PC-3 (cell line): ENCODE measurements around the gene LRIG3. TPM values are rescaled to one million over a fixed set of nuclear protein-coding genes. Genes with fewer than 3 reads are reported as not detected.
A peak's percentile ranks its signal among the peaks of the same experiment; 100 is the strongest.

ENCODE experiments used
- ATAC-seq: fragments of 200-7000 bp; cut with Tn5 transposase; 2 replicates; pipeline ENCODE4 v1.9.1; 2020; ENCODE audit warnings: mild to moderate bottlenecking, moderate library complexity
- BruUV-seq: library from RNA; stranded (reverse); fragments of 400-500 nt; replicated peaks from 2 replicates; lab custom pipeline; 2021; lab: Mats Ljungman, UMichigan
- CTCF ChIA-PET: fragments of 300-600 bp; sonication (Branson Sonifier 250); formaldehyde crosslinking; loops from one replicate; lab custom pipeline; 2022; ENCODE audit warnings: antibody characterized with exemption; lab: Charles Lee
- POLR2A ChIA-PET: fragments of 300-600 bp; sonication (Branson Sonifier 250); formaldehyde crosslinking; loops from one replicate; lab custom pipeline; 2022; ENCODE audit warnings: antibody characterized with exemption; ENCODE audit not compliant: unreplicated experiment; lab: Charles Lee
- DNase-seq: peaks from one replicate; pipeline ENCODE4 v3.0.0-alpha.2; 2015
- H2AFZ ChIP-seq: fragments of 300-600 bp; sonication (generic); 2 replicates; pipeline ENCODE4 v1.6.0; 2016; ENCODE audit warnings: antibody characterized with exemption, low read length
- H3F3A ChIP-seq: fragments of 300-600 bp; sonication (generic); one replicate; pipeline ENCODE4 v1.6.0; 2017; ENCODE audit warnings: antibody characterized with exemption, low read length, control low read depth, mild to moderate bottlenecking; ENCODE audit not compliant: unreplicated experiment
- H3K27ac ChIP-seq: fragments of 300-600 bp; sonication (generic); 2 replicates; pipeline ENCODE4 v1.5.1; 2016; ENCODE audit warnings: mild to moderate bottlenecking, low read length
- H3K27me3 ChIP-seq: fragments of 300-600 bp; sonication (generic); 2 replicates; pipeline ENCODE4 v1.6.1; 2016; ENCODE audit warnings: low read length, mixed read lengths
- H3K36me3 ChIP-seq: fragments of 300-600 bp; sonication (generic); 2 replicates; pipeline ENCODE4 v1.6.1; 2016; ENCODE audit warnings: low read depth, mixed run types, low read length, mixed read lengths
- H3K4me1 ChIP-seq: fragments of 300-600 bp; sonication (generic); 2 replicates; pipeline ENCODE4 v1.5.1; 2016; ENCODE audit warnings: low read length; ENCODE audit not compliant: insufficient read depth
- H3K4me2 ChIP-seq: fragments of 300-600 bp; sonication (generic); 2 replicates; pipeline ENCODE4 v1.6.0; 2016; ENCODE audit warnings: low read length
- H3K4me3 ChIP-seq: fragments of 300-600 bp; sonication (generic); 2 replicates; pipeline ENCODE4 v1.5.1; 2016; ENCODE audit warnings: mild to moderate bottlenecking, low read length, mixed read lengths
- H3K79me2 ChIP-seq: fragments of 300-600 bp; sonication (generic); 2 replicates; pipeline ENCODE4 v1.6.1; 2017; ENCODE audit warnings: low read length, mixed read lengths
- H3K9ac ChIP-seq: fragments of 300-600 bp; sonication (generic); 2 replicates; pipeline ENCODE4 v1.6.0; 2016; ENCODE audit warnings: mild to moderate bottlenecking, low read length
- H3K9me2 ChIP-seq: fragments of 300-600 bp; sonication (generic); replicated peaks from 2 replicates; pipeline ENCODE4 v1.6.1; 2016; ENCODE audit warnings: mixed run types, low read length, mixed read lengths
- H3K9me3 ChIP-seq: fragments of 300-600 bp; sonication (generic); 2 replicates; pipeline ENCODE4 v1.6.1; 2016; ENCODE audit warnings: low read length, mixed read lengths
- H4K20me1 ChIP-seq: fragments of 300-600 bp; sonication (generic); 2 replicates; pipeline ENCODE4 v1.6.1; 2016; ENCODE audit warnings: low read length, mixed read lengths
- EZH2 ChIP-seq: fragments of 300-600 bp; sonication (generic); IDR thresholded peaks from one replicate; pipeline ENCODE4 v1.6.1; 2017; ENCODE audit warnings: antibody characterized with exemption, mild to moderate bottlenecking, low read length; ENCODE audit not compliant: unreplicated experiment
- EZH2phosphoT487 ChIP-seq: fragments of 300-600 bp; sonication (generic); IDR thresholded peaks from 2 replicates; pipeline ENCODE4 v1.6.1; 2018; ENCODE audit warnings: mild to moderate bottlenecking, antibody characterized with exemption, low read length, borderline replicate concordance
- intact Hi-C: fragments of 100-400 bp; cut with micrococcal nuclease; formaldehyde crosslinking; loops from 2 replicates; pipeline ENCODE4 v1.9.0; 2023
- total RNA-seq: library from RNA; depleted of rRNA; stranded (reverse); fragments of >200 nt; gene quantifications from 2 replicates; pipeline ENCODE4 v1.2.3, GENCODE V29; 2014
- TF ChIP-seq, protein P1 (sequence below): fragments of 300-600 bp; sonication (generic); conservative IDR thresholded peaks from 2 replicates; pipeline ENCODE4 v1.5.1; 2017; ENCODE audit warnings: antibody characterized with exemption, low read depth, mild to moderate bottlenecking, low read length

LRIG3 gene
- total RNA-seq, 1 experiment from 2014 or later: 8.6 TPM

DNA sequence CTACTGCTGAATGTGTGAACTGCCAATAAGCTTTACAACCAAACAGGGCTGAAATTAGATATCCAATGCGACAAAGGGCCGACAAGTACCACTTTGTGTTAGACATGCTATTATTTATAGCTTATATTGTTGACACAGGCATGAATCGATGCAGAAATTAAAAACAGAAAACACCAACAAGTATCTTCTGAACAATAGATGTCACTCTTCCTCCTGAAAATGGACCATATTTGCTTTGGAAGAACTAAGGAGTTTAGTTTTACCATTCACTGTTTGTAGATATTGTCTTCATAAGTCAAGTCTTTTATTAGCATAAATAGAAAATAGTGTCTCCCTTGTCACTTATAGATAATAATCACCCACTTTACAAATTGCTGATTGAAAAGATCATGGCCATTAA, 86.5 kb downstream of the LRIG3 start:
- Histone ChIP-seq H3F3A (no peaks in the 10 kb centered on the region), H3K4me2 (no peak overlapping the region), H3K36me3 (no peaks in the 10 kb centered on the region), H3K4me3 (no peak overlapping the region), H3K27me3 (no peaks in the 10 kb centered on the region), H3K9me3 (no peaks in the 10 kb centered on the region), H4K20me1 (no peaks in the 10 kb centered on the region), H3K9ac (no peak overlapping the region), H3K27ac (no peak overlapping the region), H3K79me2 (no peaks in the 10 kb centered on the region), H3K4me1 (no peaks in the 10 kb centered on the region; the same call in 1 of the 2 replicates), H2AFZ (no peak overlapping the region), H3K9me2 (no peaks in the 10 kb centered on the region)
- intact Hi-C loops: loop anchor here (1.0 to 2.0 kb wide), 2 partner anchors 253 to 293 kb away; no protein-coding TSS in a partner anchor
- DNase-seq (peak; percentile 27), ATAC-seq (peak; percentile 33; the same call in 1 of the 2 replicates)
- BruUV-seq: no TSS peak
- ChIA-PET POLR2A (interaction anchor here (0.6 kb wide), 1 partner anchor 108 kb away, joined by 6 read pairs; no protein-coding TSS in a partner anchor), CTCF (interaction anchor here (0.7 to 1.6 kb wide), 3 partner anchors 39 to 293 kb away, joined by 3 to 7 read pairs (median 3); no protein-coding TSS in a partner anchor)
- TF ChIP-seq, protein P1, sequence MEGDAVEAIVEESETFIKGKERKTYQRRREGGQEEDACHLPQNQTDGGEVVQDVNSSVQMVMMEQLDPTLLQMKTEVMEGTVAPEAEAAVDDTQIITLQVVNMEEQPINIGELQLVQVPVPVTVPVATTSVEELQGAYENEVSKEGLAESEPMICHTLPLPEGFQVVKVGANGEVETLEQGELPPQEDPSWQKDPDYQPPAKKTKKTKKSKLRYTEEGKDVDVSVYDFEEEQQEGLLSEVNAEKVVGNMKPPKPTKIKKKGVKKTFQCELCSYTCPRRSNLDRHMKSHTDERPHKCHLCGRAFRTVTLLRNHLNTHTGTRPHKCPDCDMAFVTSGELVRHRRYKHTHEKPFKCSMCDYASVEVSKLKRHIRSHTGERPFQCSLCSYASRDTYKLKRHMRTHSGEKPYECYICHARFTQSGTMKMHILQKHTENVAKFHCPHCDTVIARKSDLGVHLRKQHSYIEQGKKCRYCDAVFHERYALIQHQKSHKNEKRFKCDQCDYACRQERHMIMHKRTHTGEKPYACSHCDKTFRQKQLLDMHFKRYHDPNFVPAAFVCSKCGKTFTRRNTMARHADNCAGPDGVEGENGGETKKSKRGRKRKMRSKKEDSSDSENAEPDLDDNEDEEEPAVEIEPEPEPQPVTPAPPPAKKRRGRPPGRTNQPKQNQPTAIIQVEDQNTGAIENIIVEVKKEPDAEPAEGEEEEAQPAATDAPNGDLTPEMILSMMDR: peak; percentile 54
- TF ChIP-seq EZH2phosphoT487: no peak

DNA sequence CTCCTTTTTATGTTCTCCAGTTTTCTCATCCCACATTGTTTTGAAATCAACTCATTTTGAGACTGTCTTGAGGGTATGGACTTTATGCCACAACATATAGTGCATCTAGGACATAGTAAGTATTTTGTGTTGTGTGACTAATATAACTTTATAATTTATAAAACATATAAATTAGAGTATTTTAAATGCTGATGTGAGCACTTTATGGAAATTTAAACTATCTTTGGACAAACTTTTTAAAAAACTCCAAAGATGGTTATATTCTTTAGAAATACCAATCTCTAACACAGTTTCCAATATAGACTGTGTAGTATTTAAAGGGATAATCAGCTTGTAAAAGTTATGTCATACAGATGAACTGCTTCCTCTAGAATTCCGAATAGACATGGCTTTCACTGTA, 87.4 kb downstream of the LRIG3 start:
- H3K4me3 ChIP-seq: no peak overlapping the region
- no peaks in the 10 kb centered on the region for H3K9me2 ChIP-seq
- H3F3A ChIP-seq: no peaks in the 10 kb centered on the region
- CTCF ChIA-PET: interaction anchor here (1.6 kb wide), 1 partner anchor 292 kb away, joined by 7 read pairs; no protein-coding TSS in a partner anchor
- ATAC-seq (no peak), DNase-seq (no peak)
- no peaks in the 10 kb centered on the region; the same call in 1 of the 2 replicates for H3K4me1 ChIP-seq
- H3K36me3 ChIP-seq: no peaks in the 10 kb centered on the region
- H3K9ac ChIP-seq: no peak overlapping the region
- no peak overlapping the region for H2AFZ ChIP-seq
- intact Hi-C loops: loop anchor here (2.0 kb wide), 1 partner anchor 292 kb away; no protein-coding TSS in a partner anchor
- no peaks in the 10 kb centered on the region for H3K27me3 ChIP-seq
- BruUV-seq: no TSS peak
- TF ChIP-seq, protein P1: no peak
- no peak for TF ChIP-seq EZH2phosphoT487
- TF ChIP-seq EZH2: no peak
- H3K79me2 ChIP-seq: no peaks in the 10 kb centered on the region
- POLR2A ChIA-PET: no interaction called here
- no peaks in the 10 kb centered on the region for H4K20me1 ChIP-seq
- H3K27ac ChIP-seq: no peak overlapping the region
- no peak overlapping the region for H3K4me2 ChIP-seq
- no peaks in the 10 kb centered on the region for H3K9me3 ChIP-seq
